Measurements from ENCODE around the gene NMBR. TPM values are rescaled to one million over a fixed set of nuclear protein-coding genes. Genes with fewer than 3 reads are reported as not detected.

The NMBR gene
- total RNA-seq, 1 experiment from 2014 or later, result not detected

DNA sequence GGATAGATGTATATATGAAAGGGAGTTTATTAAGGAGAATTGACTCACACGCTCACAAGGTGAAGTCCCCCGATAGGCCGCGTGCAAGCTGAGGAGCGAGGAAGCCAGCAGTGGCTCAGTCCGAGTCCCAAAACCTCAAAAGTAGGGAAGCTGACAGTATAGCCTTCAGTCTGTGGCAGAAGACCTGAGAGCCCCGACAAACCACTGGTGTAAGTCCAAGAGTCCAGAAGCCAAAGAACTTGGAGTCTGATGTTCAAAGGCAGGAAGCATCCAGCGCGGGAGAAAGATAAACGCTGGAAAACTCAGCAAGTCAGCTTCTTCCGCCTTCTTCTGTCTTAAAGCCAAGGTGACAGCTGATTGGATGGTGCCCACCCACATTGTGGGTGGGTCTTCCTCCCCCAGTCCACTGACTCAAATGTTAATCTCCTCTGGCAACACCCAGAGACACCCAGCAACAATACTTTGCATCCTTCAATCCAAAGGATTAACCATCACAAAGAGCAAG, 116.8 kb downstream of the NMBR start:
- Histone ChIP-seq H3K4me2 (ENCODE audit: insufficient read depth, insufficient read length, low read length) (peak overlapping the region; percentile 12), H4K91ac (ENCODE audit: insufficient read length, low read depth, low read length) (no peak overlapping the region), H3K9ac (ENCODE audit: extremely low read depth, insufficient read length, low read length) (no peak overlapping the region), H3K14ac (ENCODE audit: insufficient read depth, low read length) (no peak overlapping the region), H2AFZ (ENCODE audit: low read length) (no peak overlapping the region), H2BK5ac (ENCODE audit: insufficient read length, low read length) (no peak overlapping the region), H4K5ac (ENCODE audit: insufficient read length, low read depth, low read length) (no peak overlapping the region), H2BK20ac (ENCODE audit: low read depth, low read length, poor library complexity, severe bottlenecking) (no peak overlapping the region), H4K20me1 (ENCODE audit: control insufficient read depth, insufficient read depth, insufficient read length) (no peaks in the 10 kb centered on the region), H2BK12ac (ENCODE audit: insufficient read length, low read depth, low read length) (no peak overlapping the region), H2BK15ac (ENCODE audit: low read depth, low read length) (no peak overlapping the region), H3K23ac (ENCODE audit: insufficient read length, low read depth, low read length) (no peak overlapping the region), H3K27ac (ENCODE audit: insufficient read length, low read depth, low read length) (no peak overlapping the region), H2BK120ac (ENCODE audit: low read depth, low read length, poor library complexity, severe bottlenecking) (no peak overlapping the region), H3K79me2 (ENCODE audit: insufficient read depth, low read length) (no peaks in the 10 kb centered on the region), H3K4ac (ENCODE audit: low read depth, low read length) (no peak overlapping the region), H3K18ac (ENCODE audit: insufficient read length, low read depth, low read length) (no peak overlapping the region), H2AK5ac (ENCODE audit: insufficient read length, low read length) (no peak overlapping the region), H3K9me3 (ENCODE audit: control insufficient read depth, low read depth, low read length) (no peaks in the 10 kb centered on the region), H4K8ac (replicated peaks; ENCODE audit: insufficient read length, low read depth, low read length) (no peak overlapping the region), H3K27me3 (ENCODE audit: insufficient read depth, low read length) (no peaks in the 10 kb centered on the region), H3K79me1 (ENCODE audit: insufficient read depth, low read depth, low read length, poor library complexity, severe bottlenecking) (no peaks in the 10 kb centered on the region), H3T11ph (ENCODE audit: low read length) (no peak overlapping the region), H3K4me1 (ENCODE audit: insufficient read depth, low read length) (peaks cover 3% of the 10 kb centered on the region; the same call in 1 of the 2 replicates), H3K23me2 (ENCODE audit: insufficient read length, low read depth, low read length, poor library complexity, severe bottlenecking) (no peaks in the 10 kb centered on the region), H3K56ac (ENCODE audit: insufficient read length, low read depth, low read length) (no peak overlapping the region)
- Mint-ChIP-seq H3K27me3 (ENCODE audit: low read depth) (no peaks in the 10 kb centered on the region), H3K9me3 (peaks cover 16 to 21% of the 10 kb centered on the region in 2 experiments), H3K4me1 (peaks cover 36 to 38% of the 10 kb centered on the region in 2 experiments), H3K27ac (peak overlapping the region in 2 of 3 experiments; percentile 85 to 89; a peak in 4 of 7 replicates), H3K36me3 (ENCODE audit: insufficient read depth in 1 of 3, low read depth in 3 of 3) (peaks cover 12 to 25% (median 24%) of the 10 kb centered on the region in 3 experiments), H3K4me3 (peak overlapping the region; percentile 83 to 84)
- WGBS (ENCODE audit: extremely low coverage, insufficient read length, low lambda C conversion rate), result no CpG with 5 or more reads among the region's 11 CpGs
- TF ChIP-seq CTCF (conservative IDR thresholded peaks at IDR 0.05), result no peak
- peak; percentile 75 for DNase-seq

All from H9 (cell line).